Stimulated activated naive CD4-positive, alpha-beta T cell (primary cell): ENCODE measurements around the gene ZNF335.
"Not testable (repeated sequence)": the region's sequence is repeated elsewhere in the genome, so short reads cannot be mapped to it uniquely, and the experiment has no call there.

Source experiments
- DNase-seq, 6 experiments: peaks; one replicate each; lab custom pipeline; 2025; lab: John Stamatoyannopoulos, UW

The ZNF335 gene

GRCh38 chr20:46004187-46004586, 32.2 kb upstream of the ZNF335 start:
- DNase-seq = no peak

- no peak for DNase-seq
These were observed 30.0 kb upstream of the ZNF335 start for GRCh38 chr20:46002008-46002407.

DNA sequence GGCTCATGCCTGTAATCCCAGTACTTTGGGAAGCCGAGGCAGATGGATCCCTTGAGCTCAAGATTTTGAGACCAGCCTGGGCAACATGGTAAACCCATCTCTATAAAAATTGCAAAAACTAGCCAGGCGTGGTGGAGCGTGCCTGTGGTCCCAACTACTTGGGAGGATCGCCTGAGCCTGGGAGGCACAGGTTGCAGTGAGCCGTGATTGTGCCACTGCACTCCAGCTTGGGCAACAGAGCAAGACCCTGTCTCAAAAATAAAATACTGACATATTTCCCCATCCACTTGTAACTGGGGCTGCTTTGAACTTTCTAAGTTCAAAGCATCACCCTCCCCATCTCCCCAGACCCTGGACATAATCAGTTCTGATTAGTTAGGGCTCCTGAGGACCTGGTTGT, 29.5 kb upstream of the ZNF335 start:
- DNase-seq = no peak

DNA sequence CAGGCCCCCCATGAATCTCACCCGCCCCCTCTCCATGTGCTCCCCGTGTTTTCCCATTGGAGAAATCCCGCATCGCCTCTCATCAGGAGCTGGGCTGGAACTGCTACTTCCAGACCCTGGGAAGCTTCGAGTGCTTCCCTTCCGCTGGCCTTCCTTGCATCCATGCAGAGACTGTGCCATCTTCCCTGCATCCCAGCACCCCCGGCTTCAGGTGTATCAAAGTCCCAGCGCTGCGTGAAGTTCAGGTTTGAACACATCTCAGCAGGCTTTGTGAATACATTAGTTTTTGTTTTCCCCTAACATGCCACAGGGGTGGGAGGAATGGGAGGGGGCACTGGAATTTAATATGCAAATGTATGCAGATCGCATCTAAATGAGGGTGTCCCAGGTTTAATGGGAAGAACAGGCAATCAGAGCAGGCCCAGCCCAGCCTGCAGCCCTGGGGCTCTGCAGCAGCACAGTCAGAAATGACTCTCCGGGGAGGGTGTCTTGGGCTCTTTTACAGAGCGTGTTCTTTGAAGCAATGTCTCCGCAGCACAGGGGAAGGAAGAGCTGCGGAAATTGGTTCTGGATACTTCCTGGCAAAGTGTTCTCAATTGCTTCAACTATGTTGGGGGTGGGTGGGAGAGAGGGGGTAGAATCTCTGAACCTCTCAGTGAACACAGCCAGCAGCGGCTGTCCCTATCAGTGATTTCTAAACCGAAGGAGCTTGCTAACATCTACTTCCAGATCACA, 28.4 kb upstream of the ZNF335 start:
- peak in 3 of 6 experiments; percentile 15 to 30 (median 20) for DNase-seq

GRCh38 chr20:45999557-46000261, 27.7 kb upstream of the ZNF335 start:
- no peak for DNase-seq

DNA sequence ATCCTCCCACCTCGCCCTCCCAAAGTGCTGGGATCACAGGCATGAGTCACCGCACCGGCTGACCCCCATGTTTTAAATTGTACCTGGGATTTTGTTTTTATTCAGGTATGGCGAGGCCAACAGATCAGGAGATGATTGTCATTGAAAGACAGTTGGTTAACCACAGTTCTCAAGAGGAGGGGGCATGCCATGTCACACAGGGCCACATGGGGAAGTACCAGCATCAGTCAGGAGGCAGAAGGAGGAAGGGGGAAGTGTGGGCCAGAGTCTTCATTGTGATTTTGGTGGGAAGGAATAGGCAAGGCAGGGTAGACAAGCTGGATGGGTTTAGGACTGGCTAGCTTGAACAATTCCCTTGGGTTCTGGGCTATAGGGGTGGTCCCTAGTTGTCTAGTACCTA, 26.8 kb upstream of the ZNF335 start:
- peak in 4 of 6 experiments; percentile 3 to 17 (median 10) for DNase-seq

DNA sequence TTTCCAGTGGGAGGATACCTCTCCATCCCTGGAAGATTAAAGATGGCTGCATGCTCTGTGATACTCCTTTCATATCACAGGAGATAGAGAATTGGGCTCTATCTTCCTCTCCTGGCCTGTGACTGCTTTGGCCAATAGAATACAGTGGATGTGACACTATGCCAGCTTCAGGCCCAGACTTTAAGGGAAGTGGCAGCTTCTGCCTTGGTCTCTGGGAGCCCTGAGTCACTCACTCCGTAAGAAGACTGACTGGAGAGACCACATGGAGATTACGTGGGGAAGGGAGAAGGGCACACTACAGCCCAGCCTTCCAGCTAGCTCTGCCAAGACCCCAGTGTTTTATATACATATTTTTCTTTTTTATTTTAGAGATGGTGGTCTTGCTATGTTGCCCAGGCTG, 26.3 kb upstream of the ZNF335 start:
- no peak for DNase-seq

GRCh38 chr20:45997187-45997586, 25.2 kb upstream of the ZNF335 start:
- DNase-seq = no peak

DNA sequence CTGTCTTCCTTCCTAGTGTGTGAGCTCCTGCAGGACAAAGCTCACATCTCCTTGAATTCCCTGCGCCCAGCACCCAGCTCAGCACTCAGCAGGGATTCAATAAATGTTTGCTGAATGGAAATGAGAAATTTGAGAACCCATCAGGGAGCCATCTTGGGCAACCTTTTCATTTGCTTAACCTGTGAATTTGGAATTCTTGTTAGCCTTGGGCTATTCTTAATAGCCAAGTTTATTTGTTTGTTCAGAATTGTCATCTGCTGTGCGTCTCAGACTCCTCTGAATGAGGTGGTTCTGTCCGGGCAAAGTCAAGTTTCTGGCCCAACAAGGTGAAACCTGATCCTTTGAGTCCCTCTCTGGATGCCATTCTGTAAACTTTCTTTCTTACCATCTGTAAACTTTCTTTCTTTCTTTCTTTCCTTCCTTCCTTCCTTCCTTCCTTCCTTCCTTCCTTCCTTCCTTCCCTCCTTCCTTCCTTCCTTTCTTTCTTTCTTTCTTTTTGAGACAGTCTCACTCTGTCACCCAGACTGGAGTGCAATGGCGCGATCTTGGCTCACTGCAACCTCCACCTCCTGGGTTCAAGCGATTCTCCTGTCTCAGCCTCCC, 23.6 kb upstream of the ZNF335 start:
- not testable (repeated sequence) for DNase-seq

DNA sequence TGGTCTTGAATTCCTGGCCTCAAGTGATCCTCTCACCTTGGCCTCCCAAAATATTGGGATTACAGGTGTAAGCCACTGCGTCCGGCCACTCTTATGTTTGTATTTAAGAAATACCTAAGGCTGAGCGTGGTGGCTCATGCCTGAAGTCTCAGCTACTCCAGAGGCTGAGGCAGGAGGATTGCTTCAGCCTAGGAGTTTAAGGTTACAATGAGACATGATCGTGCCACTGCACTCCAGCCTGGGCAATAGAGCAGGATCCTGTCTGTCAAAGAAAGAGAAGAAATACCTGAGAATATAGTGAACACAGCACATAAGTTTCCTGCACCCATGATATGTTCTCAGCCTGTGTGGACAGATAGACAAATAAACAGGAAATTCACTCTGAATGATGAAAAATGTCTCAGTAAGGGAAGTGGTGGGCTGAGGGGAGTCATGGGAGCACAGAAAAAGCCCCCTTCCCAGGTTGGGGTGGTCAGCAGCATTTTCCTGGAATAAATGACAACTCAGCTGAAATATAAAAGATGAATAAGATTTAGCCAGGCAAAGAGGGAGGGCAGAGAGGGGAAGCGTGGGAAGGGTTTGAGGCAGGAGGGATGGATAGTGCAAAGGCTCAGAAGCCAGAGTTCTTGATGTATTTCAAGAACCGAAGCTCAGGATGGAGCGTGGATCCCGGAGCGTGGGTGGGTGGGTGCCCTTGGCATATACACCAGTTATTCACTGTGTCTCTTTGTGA, 22.9 kb upstream of the ZNF335 start:
- DNase-seq = no peak

DNA sequence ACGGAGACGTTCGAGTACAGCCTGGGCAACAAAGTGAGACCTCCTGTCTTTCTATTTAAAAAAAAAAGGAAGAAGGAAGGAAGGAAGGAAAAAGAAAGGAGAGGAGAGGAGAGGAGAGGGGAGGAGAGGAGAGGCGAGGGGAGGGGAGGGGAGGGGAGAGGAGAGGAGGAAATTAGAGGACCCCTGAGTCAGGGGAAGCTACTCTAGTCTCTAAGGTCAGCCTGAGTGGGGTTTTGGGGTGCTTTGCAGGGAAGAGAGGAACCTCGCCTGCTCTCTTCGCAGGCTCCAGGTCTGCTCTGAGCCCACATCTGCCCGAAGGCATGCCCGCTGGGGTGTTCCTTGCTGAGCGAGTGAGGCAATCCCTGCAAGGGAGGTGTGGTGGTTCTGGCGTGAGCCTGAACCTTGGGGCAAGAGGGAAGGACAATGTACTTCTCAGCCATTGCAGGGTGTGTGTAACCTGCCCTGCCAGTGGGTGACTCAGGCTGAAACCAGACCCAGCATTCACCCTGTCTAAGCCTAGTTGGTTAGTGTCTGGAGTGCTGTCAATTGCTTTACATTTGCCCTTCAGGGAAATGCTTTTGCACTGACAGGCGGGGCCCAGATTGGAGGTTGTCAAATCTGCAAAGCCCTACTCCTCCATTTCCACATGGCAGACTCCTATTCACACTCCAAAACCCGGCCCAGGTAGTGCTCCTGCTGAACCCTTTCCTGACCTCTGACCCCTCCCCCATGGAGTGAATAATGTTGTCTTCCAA, 21.4 kb upstream of the ZNF335 start:
- DNase-seq = no peak

GRCh38 chr20:45991616-45992015, 19.6 kb upstream of the ZNF335 start:
- DNase-seq = no peak

GRCh38 chr20:45988830-45989229, 16.8 kb upstream of the ZNF335 start:
- not testable (repeated sequence) for DNase-seq

DNA sequence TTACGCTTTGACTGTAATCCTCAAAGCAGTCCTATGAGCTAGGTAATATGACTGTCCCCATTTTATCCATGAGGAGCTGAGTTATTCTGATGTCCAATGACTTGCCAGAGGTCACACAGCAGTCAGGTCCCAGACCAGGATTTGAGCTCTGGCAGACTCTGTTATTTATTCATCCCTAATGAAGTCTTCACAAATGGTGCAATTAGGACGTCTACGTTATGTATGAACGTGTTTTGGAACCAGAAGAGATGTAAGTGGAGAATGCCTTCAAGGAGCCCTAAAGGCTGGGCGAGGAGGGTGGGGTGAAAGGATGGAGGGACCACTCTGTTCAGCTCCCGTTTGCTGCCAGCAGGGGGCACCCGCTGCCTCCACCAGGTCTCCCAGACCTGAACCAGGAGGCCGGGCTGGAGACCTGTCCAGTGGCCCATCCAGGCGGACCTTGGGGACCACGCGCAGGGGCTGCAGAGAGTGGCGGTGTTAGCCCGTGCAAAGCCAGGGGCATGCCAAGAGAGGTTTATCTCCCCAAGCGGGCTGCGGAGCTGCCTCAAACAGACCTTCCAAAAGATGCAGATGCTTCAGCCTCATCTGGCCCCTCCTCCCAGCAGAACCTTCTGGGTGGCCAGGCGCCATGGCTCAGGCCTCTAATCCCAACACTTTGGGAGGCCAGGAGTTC, 15.2 kb upstream of the ZNF335 start:
- peak; percentile 42 to 77 (median 66) for DNase-seq

DNA sequence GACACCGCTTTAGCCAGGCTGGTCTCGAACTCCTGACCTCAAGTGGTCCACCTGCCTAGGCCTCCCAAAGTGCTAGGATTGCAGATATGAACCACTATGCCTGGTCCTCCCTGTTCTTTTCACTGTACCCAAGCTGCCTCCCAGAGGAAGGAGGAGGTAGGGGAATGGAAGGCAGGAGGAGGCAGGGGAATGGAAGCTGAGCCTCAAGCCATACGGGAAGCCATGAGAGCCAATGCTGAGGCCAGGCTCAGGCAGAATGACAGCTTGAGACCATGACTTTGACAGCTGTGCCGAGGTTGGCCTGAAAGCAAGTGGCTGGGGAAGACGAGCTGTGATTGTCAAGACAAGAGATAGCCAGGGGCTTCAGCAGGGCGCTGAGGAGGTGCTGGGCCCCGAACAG, 13.6 kb upstream of the ZNF335 start:
- no peak for DNase-seq

GRCh38 chr20:45983279-45983743, 11.3 kb upstream of the ZNF335 start:
- no peak for DNase-seq

DNA sequence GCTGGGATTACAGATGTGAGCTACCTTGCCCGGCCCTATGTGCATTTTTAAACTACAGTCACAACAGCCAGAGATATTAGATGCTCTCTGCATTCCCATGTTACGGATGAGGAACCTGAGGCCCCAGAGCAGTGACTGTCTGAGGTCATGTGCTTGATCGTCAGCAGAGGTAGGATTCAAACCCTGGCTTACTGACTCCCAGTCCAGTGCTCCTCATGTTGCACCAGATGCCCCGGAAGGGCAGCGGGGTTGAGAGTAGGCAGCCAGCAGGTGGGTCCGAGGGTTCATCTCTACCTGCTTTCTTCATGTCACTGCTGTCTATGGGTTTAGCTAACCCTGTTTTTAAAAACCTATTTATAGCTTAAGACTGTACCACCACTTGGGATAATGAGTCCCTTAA, 9.3 kb upstream of the ZNF335 start:
- DNase-seq = no peak

GRCh38 chr20:45976086-45976485, 4.1 kb upstream of the ZNF335 start:
- DNase-seq = no peak

DNA sequence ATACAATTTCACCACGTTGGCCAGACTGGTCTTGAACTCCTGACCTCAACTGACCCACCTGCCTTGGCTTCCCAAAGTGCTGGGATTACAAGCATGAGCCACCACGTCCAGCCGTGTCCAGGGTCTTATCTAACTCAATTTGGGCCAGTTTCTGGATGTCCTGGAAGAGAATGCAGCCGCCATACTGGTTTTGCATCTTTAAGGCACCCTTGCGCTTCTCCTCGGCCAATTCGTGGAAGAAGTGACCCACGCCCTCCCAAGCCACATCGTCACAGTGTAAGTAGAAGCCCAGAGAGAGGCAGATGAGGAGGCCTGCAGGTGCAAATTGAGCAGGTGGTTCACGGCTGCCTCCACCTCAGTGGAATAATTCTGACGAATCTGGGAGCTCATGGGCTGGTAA, 3.7 kb upstream of the ZNF335 start:
- DNase-seq = no peak

- DNase-seq = no peak
These were observed 3.0 kb upstream of the ZNF335 start for GRCh38 chr20:45974896-45975565.
